Astrocyte (in vitro differentiated cells and primary cell): ENCODE measurements around the gene CDK14.

ENCODE experiments used
- CTCF ChIP-seq: IDR thresholded peaks from 2 replicates; pipeline ENCODE4 v1.5.1; 2011; ENCODE audit warnings: low read depth, mild to moderate bottlenecking, inconsistent platforms, low read length, moderate library complexity; ENCODE audit not compliant: insufficient read depth
- EZH2 ChIP-seq: IDR thresholded peaks from 2 replicates; pipeline ENCODE4 v1.6.1; 2012; ENCODE audit warnings: mild to moderate bottlenecking, low read length, inconsistent platforms; ENCODE audit not compliant: insufficient read depth

GRCh38 chr7:90916319-90916718 lies 320.2 kb downstream of the CDK14 start:
- TF ChIP-seq CTCF (no peak), EZH2 (no peak)
